Pancreas (tissue), 10 donors: Measurements from ENCODE around the gene ATP8B4. TPM values are rescaled to one million over a fixed set of nuclear protein-coding genes. Genes with fewer than 3 reads are reported as not detected.

ENCODE experiments used
- ATAC-seq, 4 donors: fragments of 200-7000 bp; cut with Tn5 transposase; one replicate each; pipeline versions ENCODE4 v1.8.0 to v1.9.1; 2020; ENCODE audit warnings: mild to moderate bottlenecking in 4 of 4, moderate library complexity in 4 of 4
- DNase-seq, 6 donors: peaks; one replicate each; pipeline ENCODE4 v3.0.0-alpha.2; 2020
- FAIRE-seq: peaks from 2 replicates; lab custom pipeline; 2012; peaks lifted over from hg19 to GRCh38; lab: Jason Lieb, UNC
- H3K27ac ChIP-seq, 4 donors: fragments of 200-600 bp; sonication (generic); 1 replicate in 3 of 4; 2 replicates in 1 of 4; pipeline versions ENCODE4 v1.5.0 to v1.8.0; 2020
- H3K27me3 ChIP-seq, 4 donors: fragments of 200-600 bp; one replicate each; pipeline ENCODE4 v1.8.0; 2021
- H3K36me3 ChIP-seq, 3 donors: fragments of 200-600 bp; sonication (generic) in 1 of 3; one replicate each; pipeline versions ENCODE4 v1.5.0 to v1.8.0; 2020 to 2021
- H3K4me1 ChIP-seq, 3 donors: fragments of 200-600 bp; one replicate each; pipeline ENCODE4 v1.8.0; 2021
- H3K4me3 ChIP-seq, 4 donors: fragments of 200-600 bp; sonication (generic) in 2 of 4; one replicate each; pipeline versions ENCODE4 v1.5.0 to v1.8.0; 2020 to 2021
- H3K9me3 ChIP-seq, 4 donors: fragments of 200-600 bp; one replicate each; pipeline ENCODE4 v1.8.0; 2021
- CTCF ChIP-seq, 4 donors: fragments of 200-600 bp; sonication (generic) in 3 of 4; IDR thresholded peaks; one replicate each; pipeline versions ENCODE4 v1.5.0 to v1.8.0; 2021; ENCODE audit warnings: antibody characterized with exemption in 4 of 4
- WGBS, 2 donors: extraction: QIAGEN DNeasy Blood & Tissue Kit; methylation state at CpG; one replicate each; pipeline ENCODE4 v1.1.7; 2013; 5-methylcytosine and 5-hydroxymethylcytosine counted together
- intact Hi-C, 3 donors: fragments of 100-400 bp; cut with DNase I; formaldehyde crosslinking; loops; one replicate each; pipeline versions ENCODE4 v1.11.1 to v1.14.2; 2022
- polyA plus RNA-seq, 2 donors: library from polyadenylated mRNA; stranded (reverse); fragments of 200-250 nt; gene quantifications; one replicate each; pipeline ENCODE4 v1.2.3, GENCODE V29; 2013
- total RNA-seq, 6 donors: library from RNA; stranded (reverse); fragmentation: NEBNext Ultra II Directional in 4 of 6; extraction: Animal tissue kit (Norgen Biotek cat#: 25700) in 4 of 6; gene quantifications; one replicate each; pipeline versions ENCODE4 v1.2.1 to v1.2.4, GENCODE V29; 2021 to 2023
- donor health status: healthy with polysubstance abuse.
- donor health status: DM: no; HTN: no; CAD: no; lungs with moderate emphysema.
- donor health status: DM: no; HTN: no; CAD: no.
- donor health status: control.
- donor health status: control.
- donor health status: Bipolar disorder and iron deficiency.
- donor health status: DM: yes; HTN: yes; CAD: no.
- donor health status: DM: no; HTN: no; CAD: no.
- donor health status: DM: no; HTN: no; CAD: no.
- donor health status: DM: yes; HTN: yes; CAD: no.

ATP8B4 gene
- total and polyA plus RNA-seq, 8 donors = 0.55 to 5.3 (median 0.97) TPM

GRCh38 chr15:49890689-49891088, 228.3 kb downstream of the ATP8B4 start:
- TF ChIP-seq CTCF (IDR thresholded peaks at IDR 0.05) = no peak
- FAIRE-seq = no peak
- intact Hi-C loops = no loop called here
- Histone ChIP-seq H3K36me3 (no peaks in the 10 kb centered on the region), H3K4me1 (no peaks in the 10 kb centered on the region), H3K27me3 (no peaks in the 10 kb centered on the region), H3K4me3 (no peak overlapping the region), H3K27ac (no peak overlapping the region), H3K9me3 (no peaks in the 10 kb centered on the region)
- ATAC-seq = no peak
- WGBS, 2 donors = 73 to 82% methylated on average over 3 of the region's 3 CpGs
- DNase-seq = no peak

- no peaks in the 10 kb centered on the region for H3K4me1 ChIP-seq
- 89% methylated on average over 2 of the region's 2 CpGs for WGBS, 2 donors
- ATAC-seq (no peak), FAIRE-seq (no peak), DNase-seq (no peak)
- H3K4me3 ChIP-seq = no peak overlapping the region
- H3K27ac ChIP-seq = no peak overlapping the region
- H3K27me3 ChIP-seq = no peaks in the 10 kb centered on the region
- TF ChIP-seq CTCF (IDR thresholded peaks at IDR 0.05) = no peak
- intact Hi-C loops = no loop called here
- no peaks in the 10 kb centered on the region for H3K9me3 ChIP-seq
- no peaks in the 10 kb centered on the region for H3K36me3 ChIP-seq
These were observed 229.5 kb downstream of the ATP8B4 start for GRCh38 chr15:49889536-49889935.

GRCh38 chr15:49888734-49889133, 230.3 kb downstream of the ATP8B4 start:
- Histone ChIP-seq H3K4me3 (no peak overlapping the region), H3K9me3 (no peaks in the 10 kb centered on the region), H3K4me1 (no peaks in the 10 kb centered on the region), H3K27me3 (no peaks in the 10 kb centered on the region), H3K36me3 (no peaks in the 10 kb centered on the region), H3K27ac (no peak overlapping the region)
- intact Hi-C loops = no loop called here
- no peak for TF ChIP-seq CTCF (IDR thresholded peaks at IDR 0.05)
- DNase-seq (no peak), FAIRE-seq (no peak), ATAC-seq (no peak)
- 74 to 83% methylated on average over 3 of the region's 3 CpGs for whole genome bisulfite sequencing, 2 donors

GRCh38 chr15:49888323-49888693, 230.7 kb downstream of the ATP8B4 start:
- H3K27ac ChIP-seq = no peak overlapping the region
- intact Hi-C loops = no loop called here
- no peak for ATAC-seq
- no peak for TF ChIP-seq CTCF (IDR thresholded peaks at IDR 0.05)
- FAIRE-seq = no peak
- whole genome bisulfite sequencing, 2 donors = 78 to 81% methylated on average over 2 of the region's 2 CpGs
- no peak for DNase-seq
- H3K4me3 ChIP-seq = no peak overlapping the region
- H3K36me3 ChIP-seq = no peaks in the 10 kb centered on the region
- no peaks in the 10 kb centered on the region for H3K27me3 ChIP-seq
- H3K9me3 ChIP-seq = no peaks in the 10 kb centered on the region
- H3K4me1 ChIP-seq = no peaks in the 10 kb centered on the region

GRCh38 chr15:49887659-49888322, 231.2 kb downstream of the ATP8B4 start:
- WGBS, 2 donors = 48 to 53% methylated on average over 7 of the region's 7 CpGs
- H3K36me3 ChIP-seq = no peaks in the 10 kb centered on the region
- no peak overlapping the region for H3K4me3 ChIP-seq
- TF ChIP-seq CTCF (IDR thresholded peaks at IDR 0.05) = no peak
- ATAC-seq (no peak), FAIRE-seq (no peak), DNase-seq (no peak)
- H3K27ac ChIP-seq = no peak overlapping the region
- intact Hi-C loops = no loop called here
- no peaks in the 10 kb centered on the region for H3K27me3 ChIP-seq
- H3K9me3 ChIP-seq = no peaks in the 10 kb centered on the region
- H3K4me1 ChIP-seq = no peaks in the 10 kb centered on the region
